Fibroblast of pulmonary artery (primary cell): ENCODE data around the gene PTPN4.

Source experiments
- DNase-seq: peaks from one replicate; pipeline ENCODE4 v3.0.0-alpha.2; 2010; ENCODE audit warnings: low read depth
- H3K4me3 ChIP-seq: replicated peaks from 2 replicates; pipeline ENCODE4 v1.5.1; 2011; ENCODE audit warnings: low read depth, mild to moderate bottlenecking, control low read depth, low read length, moderate library complexity
- CTCF ChIP-seq: IDR thresholded peaks from 2 replicates; pipeline ENCODE4 v1.5.1; 2011; ENCODE audit warnings: mild to moderate bottlenecking, control low read depth, low read length, inconsistent platforms; ENCODE audit errors: missing control alignments

PTPN4 gene

GRCh38 chr2:119772128-119772527 lies 12.4 kb downstream of the PTPN4 start:
- no peak for TF ChIP-seq CTCF
- DNase-seq, result peak; percentile 10

GRCh38 chr2:119772767-119773166 lies 13.0 kb downstream of the PTPN4 start:
- DNase-seq, result no peak
- no peak for TF ChIP-seq CTCF
- no peak overlapping the region for H3K4me3 ChIP-seq

More at GRCh38 chr2:119772128-119772527, 12.4 kb downstream of the PTPN4 start:
- H3K4me3 ChIP-seq, result no peak overlapping the region

- DNase-seq, result no peak
- no peak overlapping the region for H3K4me3 ChIP-seq
- TF ChIP-seq CTCF, result no peak
Measured at GRCh38 chr2:119774026-119774425, 14.3 kb downstream of the PTPN4 start.

GRCh38 chr2:119775102-119775501 lies 15.4 kb downstream of the PTPN4 start:
- no peak overlapping the region for H3K4me3 ChIP-seq
- DNase-seq, result no peak
- no peak for TF ChIP-seq CTCF

- no peak overlapping the region for H3K4me3 ChIP-seq
- DNase-seq, result no peak
- no peak for TF ChIP-seq CTCF
Measured at GRCh38 chr2:119782308-119783027, 22.7 kb downstream of the PTPN4 start.

- no peak overlapping the region for H3K4me3 ChIP-seq
- no peak for DNase-seq
- TF ChIP-seq CTCF, result no peak
Measured at GRCh38 chr2:119784876-119785275, 25.2 kb downstream of the PTPN4 start.

GRCh38 chr2:119786295-119786694 lies 26.6 kb downstream of the PTPN4 start:
- H3K4me3 ChIP-seq, result no peak overlapping the region
- peak; percentile 16 for DNase-seq
- TF ChIP-seq CTCF, result no peak
